Suppressor macrophage treated with lipopolysaccharide for 4 hours (primary cell): ENCODE results near the gene SEZ6L.
A peak's percentile ranks its signal among the peaks of the same experiment; 100 is the strongest.

ENCODE experiments used
- DNase-seq: peaks from one replicate; pipeline ENCODE4 v3.0.0-alpha.2; 2020

Gene SEZ6L

DNA sequence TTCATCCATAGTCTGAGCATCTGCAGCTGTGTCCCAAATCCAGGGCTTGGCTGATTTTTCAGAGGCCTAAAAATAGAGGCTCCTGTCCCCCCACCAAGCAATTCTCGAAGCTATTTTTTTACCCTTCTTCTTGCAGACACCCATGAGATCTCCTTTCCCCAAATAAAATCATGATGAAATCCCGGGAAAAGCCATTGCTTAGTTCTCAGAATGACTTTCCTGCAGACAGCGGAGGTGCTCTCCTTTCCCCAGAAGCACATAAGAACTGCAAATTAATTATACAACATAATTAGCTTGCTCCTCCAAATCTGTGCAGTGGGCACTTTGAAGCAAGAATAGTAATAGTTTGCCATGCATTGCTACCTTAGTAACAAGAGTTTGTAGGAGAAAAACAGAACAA lies 176.2 kb downstream of the SEZ6L start:
- no peak for DNase-seq

GRCh38 chr22:26348810-26349526 lies 179.7 kb downstream of the SEZ6L start:
- no peak for DNase-seq

GRCh38 chr22:26354707-26355106 lies 185.4 kb downstream of the SEZ6L start:
- DNase-seq: no peak

DNA sequence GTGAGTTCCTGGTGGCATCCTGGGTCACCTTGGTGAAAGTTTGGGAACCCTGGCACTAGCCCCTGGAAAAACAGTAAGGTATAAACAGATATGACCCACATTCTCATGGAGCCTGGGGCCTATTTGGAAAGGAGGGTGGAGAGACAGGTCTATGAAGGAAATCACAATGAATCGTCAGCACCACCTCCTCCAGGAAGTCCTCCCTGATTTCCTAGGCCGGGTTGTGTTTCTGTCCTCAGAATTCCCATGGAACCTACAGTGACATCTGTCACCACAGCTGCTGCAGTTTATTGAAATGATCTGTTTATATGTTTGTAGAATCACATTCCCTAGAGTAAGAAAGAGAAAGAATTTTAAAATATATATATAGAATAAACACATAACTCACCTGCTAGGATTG lies 188.0 kb downstream of the SEZ6L start:
- DNase-seq: no peak

GRCh38 chr22:26357813-26358212 lies 188.6 kb downstream of the SEZ6L start:
- DNase-seq: no peak

- no peak for DNase-seq
These were observed 189.9 kb downstream of the SEZ6L start for GRCh38 chr22:26359156-26359555.

GRCh38 chr22:26360169-26360885 lies 191.1 kb downstream of the SEZ6L start:
- DNase-seq: peak; percentile 75

DNA sequence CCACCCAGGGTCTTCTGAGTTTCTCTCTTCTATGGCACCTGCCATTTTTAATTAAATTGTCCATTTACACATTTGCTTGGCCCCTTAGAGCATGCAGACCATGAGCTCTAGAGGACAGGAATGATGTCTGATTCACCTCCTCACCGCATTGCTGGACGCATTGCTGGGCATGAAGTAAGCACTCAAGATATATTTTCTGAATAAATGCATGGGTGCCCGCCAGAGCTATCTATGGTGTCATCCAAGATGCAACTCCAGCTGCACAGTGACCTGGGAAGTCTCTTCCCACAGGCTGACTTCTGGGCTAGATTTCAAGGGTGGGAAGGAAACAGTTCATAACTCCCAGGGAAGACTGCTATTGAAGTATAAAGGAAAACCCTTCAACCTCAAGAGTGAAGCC lies 193.2 kb downstream of the SEZ6L start:
- no peak for DNase-seq

DNA sequence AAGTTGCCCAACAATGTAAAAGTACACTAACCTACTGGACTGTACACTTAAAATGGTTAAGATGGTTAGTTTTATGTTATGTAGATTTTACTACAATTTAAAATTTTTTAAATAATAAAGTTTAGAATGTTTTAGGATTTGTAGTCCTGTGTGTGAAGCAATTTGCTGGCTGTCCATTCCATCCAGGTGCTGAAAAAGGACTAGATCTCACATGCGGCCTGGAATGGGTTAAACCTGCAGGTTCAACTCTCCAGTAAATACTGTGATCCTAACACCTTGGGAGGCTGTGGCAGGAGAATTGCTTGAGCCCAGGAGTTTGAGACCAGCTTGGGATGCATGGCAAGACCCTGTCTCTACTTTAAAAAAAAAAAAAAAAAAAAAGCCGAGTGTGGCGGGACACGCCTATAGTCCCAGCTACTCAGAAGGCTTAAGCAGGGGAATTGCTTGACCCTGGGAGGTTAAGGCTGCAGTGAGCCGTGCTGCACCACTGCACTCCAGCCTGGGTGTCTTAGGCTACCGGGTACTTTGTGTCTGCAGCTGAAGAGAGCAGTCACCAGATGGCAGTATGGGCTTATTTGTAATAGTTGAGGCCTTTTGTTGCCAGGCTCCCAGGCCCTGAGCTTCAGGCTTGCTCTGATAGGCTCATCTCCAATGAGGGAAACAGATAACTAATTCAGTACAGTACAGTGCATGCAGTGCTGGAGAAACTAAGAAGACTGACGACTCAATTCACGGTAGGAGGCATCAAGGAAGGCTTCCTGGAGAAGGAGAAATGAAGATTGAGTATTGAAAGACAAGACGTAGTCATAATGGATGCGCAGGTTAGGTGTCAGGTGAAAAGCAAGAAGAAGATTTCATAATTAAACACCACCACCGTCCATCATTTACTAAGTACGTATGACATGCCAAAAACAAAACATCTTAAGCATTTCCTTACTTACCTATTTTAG lies 195.1 kb downstream of the SEZ6L start:
- peak; percentile 73 for DNase-seq

DNA sequence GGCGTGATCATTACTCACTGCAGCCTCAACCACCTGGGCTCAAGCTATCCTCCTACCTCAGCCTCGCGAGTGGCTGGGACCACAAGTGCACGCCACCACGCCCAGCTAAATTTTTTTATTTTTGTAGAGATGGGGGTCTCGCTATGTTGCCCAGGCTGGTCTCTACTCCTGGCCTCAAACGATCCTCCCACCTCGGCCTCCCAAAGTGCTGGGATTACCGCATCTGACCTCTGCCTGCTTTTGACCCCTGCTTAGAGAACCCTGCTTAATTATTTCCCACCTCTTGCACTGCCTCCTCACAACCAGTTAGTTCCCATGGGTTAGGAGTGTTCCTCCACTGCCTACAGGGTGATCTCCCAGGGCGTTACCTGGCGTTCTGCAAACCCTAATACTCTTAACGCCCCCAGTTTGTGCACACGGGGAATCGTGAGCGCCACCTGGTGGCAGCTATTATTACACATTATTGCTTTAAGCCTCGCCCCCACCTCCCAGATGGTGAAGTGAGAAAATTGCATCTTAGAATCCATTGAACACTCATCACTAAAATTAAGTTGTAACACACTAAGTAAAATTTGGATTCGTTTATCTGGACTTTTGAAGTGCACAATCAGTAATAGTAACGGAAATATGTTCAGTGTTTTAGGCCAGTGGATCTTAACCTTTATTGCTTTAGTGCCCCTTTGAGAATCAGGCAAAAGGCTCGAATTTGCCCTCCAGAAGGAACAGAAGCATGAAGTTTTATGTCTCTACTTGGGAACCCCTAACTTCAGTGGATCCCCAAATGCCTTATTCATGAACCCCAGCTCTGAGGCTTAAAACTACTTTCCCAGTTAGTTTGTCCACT lies 198.4 kb downstream of the SEZ6L start:
- DNase-seq: peak; percentile 80

DNA sequence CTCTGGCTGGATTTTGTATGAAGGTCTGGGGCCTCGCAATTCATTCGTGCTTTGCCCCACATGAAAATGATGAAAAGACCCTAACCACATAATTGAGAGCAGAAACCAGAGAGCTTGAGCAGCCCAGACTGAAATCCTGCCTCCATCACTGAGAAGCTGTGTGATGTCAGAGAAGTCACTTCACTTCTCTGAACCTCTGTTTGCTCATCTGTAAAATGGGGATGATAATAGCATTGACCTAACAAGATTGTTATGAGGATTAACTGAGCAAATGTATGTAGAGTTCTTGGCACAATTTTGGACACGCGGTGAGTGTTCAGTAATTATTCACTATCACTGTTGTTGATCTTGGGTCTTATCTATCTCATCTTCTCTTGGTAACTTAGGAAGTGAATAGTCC lies 203.6 kb downstream of the SEZ6L start:
- no peak for DNase-seq

DNA sequence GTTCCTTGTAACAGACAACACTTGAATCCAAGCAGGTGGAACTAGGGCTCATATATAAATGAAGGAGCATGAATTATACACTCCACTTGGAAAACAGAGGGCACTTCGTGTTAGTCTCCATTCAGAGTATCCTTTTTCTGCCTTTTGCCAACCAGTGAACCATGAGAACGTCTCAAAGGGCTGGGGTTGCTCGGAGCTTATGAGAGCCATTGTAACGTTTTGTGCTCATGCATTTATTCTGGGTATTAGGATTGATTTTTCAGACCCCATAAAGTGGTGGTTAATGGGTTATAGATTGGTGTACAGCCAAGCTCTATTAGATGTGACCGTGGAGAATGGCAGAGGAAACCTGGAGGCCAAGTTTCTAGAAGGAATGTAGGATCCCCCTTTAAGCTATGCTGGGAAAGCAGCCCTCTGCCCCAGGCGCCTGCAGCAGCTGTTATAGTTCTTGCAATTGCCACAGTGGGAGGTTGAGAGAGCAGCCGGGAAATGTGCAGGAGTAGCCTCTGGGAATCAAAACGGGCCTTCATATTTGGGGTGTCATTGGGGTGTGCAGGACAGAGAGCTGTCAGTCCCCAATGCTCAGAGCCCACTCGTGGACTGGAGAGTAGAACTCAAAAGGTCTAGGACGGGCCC lies 205.2 kb downstream of the SEZ6L start:
- no peak for DNase-seq

DNA sequence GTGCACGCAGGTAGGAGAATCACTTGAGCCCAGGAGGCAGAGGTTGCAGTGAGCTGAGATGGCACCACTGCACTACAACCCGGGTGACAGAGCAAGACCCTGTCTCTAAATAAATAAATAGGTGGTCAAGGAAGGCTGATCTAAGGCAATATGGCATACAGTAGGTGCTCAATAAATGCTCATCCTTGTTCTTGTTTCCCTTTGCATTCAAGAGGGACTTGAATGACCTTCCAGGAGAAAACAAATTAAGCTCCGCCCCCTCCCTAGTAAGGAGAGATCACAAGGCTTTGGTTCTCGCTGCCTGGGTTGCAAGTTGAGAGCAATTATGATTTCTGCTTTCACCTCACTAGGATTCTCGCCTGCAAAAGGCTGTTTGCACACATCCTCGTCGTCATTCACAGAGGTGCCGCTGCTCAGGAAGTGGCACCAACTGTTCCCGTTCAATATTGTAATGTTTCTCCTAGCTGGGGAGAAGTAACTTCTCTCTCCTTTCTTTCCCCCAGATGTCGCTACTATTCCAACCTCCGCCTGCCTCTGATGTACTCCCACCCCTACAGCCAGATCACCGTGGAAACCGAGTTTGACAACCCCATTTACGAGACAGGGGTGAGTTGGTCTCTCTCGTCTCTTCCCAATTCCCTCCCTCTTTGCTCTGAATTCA lies 208.0 kb downstream of the SEZ6L start:
- peak; percentile 6 for DNase-seq

- DNase-seq: no peak
These were observed 211.0 kb downstream of the SEZ6L start for GRCh38 chr22:26380072-26380830.

DNA sequence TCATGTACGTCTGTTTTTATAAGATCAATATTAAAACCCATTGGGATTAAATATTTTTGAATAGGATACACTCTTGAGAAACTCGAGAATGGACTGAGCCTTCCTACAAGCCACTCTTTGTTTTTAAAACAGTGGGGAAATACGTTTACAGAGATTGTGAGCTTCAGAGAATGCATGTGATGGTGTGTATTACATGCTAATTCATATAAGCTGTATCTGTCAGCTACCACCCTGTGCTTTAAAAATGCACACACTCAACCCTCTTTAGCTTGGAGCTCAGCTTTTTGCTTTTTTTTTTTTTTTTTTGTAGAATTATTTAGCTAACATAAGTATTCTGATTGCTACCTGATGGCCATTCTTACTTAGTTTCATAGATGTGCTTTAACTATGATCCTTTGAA lies 213.5 kb downstream of the SEZ6L start:
- no peak for DNase-seq

- no peak for DNase-seq
These were observed 214.8 kb downstream of the SEZ6L start for GRCh38 chr22:26383968-26384556.

GRCh38 chr22:26385164-26385563 lies 215.9 kb downstream of the SEZ6L start:
- no peak for DNase-seq

DNA sequence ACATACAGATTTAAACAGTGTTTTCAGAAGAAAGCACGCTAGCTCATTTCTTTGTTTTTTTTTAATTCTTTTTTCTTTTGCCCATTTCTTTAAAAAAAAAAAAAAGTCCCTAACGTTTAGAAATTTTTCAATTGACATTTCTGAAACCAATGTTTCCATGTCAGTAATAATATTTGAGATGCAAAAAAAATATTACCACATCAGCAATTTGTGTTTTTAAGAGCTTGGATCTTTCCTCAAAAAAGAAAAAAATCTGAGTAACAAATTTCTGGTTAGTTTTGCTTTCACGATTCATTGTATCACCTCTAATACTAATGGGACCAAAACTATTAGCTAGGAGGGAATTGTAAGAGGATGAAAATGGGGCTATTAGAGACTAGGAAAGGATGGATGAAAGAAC lies 219.9 kb downstream of the SEZ6L start:
- no peak for DNase-seq

DNA sequence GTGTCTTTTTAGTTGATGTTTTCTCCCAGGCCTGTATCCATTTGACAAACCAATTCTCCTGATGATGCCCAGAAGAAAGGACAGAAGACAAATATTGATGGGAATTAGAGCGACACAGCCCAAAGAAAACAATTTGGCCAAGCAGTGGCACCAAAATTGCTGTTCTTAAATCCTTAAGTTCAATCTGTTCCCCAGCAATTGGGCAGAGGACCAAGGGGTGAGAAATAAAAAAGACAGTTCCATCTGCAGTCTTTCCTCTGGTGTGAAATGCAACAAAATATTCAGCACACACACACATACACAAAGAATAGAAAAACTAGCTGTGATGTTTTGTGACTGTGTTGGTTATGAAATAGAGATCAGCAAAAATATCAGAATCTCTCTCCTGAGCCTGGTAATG lies 221.8 kb downstream of the SEZ6L start:
- DNase-seq: no peak

- no peak for DNase-seq
These were observed 222.4 kb downstream of the SEZ6L start for GRCh38 chr22:26391623-26392022.
